A549 treated with AZD2906 at 1 μM for 4 hours (cell line): Measurements from ENCODE around the gene TBC1D8. TPM values are rescaled to one million over a fixed set of nuclear protein-coding genes. Genes with fewer than 3 reads are reported as not detected.

Experiments used
- total RNA-seq: library from RNA; stranded (reverse); fragments of 200-300 nt; extraction: Qiagen RNA extraction; gene quantifications from 5 replicates; pipeline ENCODE4 v1.2.3, GENCODE V29; 2022

The TBC1D8 gene
- 83.4 to 102 TPM (median 96.4 TPM) in 5 replicates for total RNA-seq

GRCh38 chr2:101151146-101151858 lies at the start of gene TBC1D8:
TBC1D8 (minus strand) TSS chr2:101151382; CDS start chr2:101151253, 129 bp downstream.

GRCh38 chr2:101001691-101002561 lies 149.3 kb downstream of the TBC1D8 start, which contains the start of gene RPL31:
RPL31 (plus strand) TSS chr2:101002289; CDS start chr2:101002702, 413 bp downstream.

Other genes starting within 250 kb of the TBC1D8 start
- 1,487 to 2,270 TPM (median 2,213 TPM) in 5 replicates for gene RPL31, start 149.1 kb downstream of the TBC1D8 start, total RNA-seq
- 36.2 to 48.7 TPM (median 38.9 TPM) in 5 replicates for gene CNOT11, start 101.5 kb upstream of the TBC1D8 start, total RNA-seq
- gene RNF149, start 157.3 kb upstream of the TBC1D8 start, total RNA-seq, result 35.9 to 45.6 TPM (median 42.1 TPM) in 5 replicates
- 6.2 to 12.4 TPM (median 10.5 TPM) in 5 replicates for gene CREG2, start 236.1 kb upstream of the TBC1D8 start, total RNA-seq